Mucosa of stomach (tissue), 1 donor: Measurements from ENCODE around the gene ZNF622.

Source experiments
- H3K27me3 ChIP-seq: one replicate; pipeline ENCODE4 v1.7.0; 2013; ENCODE audit warnings: mild to moderate bottlenecking, low read length; ENCODE audit not compliant: control insufficient read depth, insufficient read depth
- H3K36me3 ChIP-seq: one replicate; pipeline ENCODE4 v1.7.0; 2013; ENCODE audit warnings: low read length; ENCODE audit not compliant: control insufficient read depth, insufficient read depth
- H3K4me1 ChIP-seq: one replicate; pipeline ENCODE4 v1.7.0; 2013; ENCODE audit warnings: mild to moderate bottlenecking, low read length; ENCODE audit not compliant: control insufficient read depth, insufficient read depth
- H3K4me3 ChIP-seq: one replicate; pipeline ENCODE4 v1.7.0; 2013; ENCODE audit warnings: low read length
- H3K9ac ChIP-seq: one replicate; pipeline ENCODE4 v1.7.0; 2013; ENCODE audit warnings: mild to moderate bottlenecking, low read length, moderate library complexity
- H3K9me3 ChIP-seq: one replicate; pipeline ENCODE4 v1.7.0; 2013; ENCODE audit warnings: mild to moderate bottlenecking, low read length, moderate library complexity; ENCODE audit not compliant: control insufficient read depth
- donor health status: Pancreatic carcinoma.

Gene ZNF622

DNA sequence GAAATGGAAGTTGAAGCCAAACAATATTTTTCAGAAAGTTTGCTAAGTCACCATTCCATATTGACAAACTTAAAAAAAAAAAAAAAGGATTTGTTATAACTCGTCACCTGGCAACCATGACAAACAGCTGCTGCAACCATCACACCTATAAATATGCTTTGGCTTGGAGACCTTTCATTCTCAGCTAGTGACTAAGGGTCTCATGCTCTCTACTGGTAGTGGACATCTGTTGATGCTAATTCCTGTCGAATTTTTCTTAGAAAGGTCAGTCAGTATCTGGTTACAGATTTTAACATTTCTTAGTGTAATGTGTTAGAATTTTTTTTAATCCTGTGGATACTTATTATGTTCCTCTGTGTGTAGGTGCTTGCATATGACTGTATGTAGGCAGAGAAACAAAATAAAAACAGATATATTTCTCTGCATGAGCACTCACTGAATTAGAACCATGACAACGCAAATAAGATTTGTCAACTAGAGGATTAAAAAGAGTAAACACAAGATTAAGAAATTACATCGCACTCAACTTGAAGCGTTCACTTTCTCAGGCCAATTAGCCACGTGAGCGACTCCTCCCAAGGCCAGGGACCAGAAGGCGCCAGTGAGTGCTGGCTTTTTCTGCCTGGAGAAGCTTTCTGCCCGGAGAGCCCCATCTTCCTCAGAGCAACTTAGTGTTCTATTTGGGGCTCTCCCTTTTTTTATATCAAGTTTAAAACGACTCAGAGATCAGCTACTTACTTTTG is 27.0 kb upstream of the ZNF622 start:
- no peaks in the 10 kb centered on the region for H3K36me3 ChIP-seq
- no peaks in the 10 kb centered on the region for H3K9me3 ChIP-seq
- H3K27me3 ChIP-seq = no peaks in the 10 kb centered on the region
- H3K4me3 ChIP-seq = no peak overlapping the region
- H3K9ac ChIP-seq = no peak overlapping the region
- peaks cover 27% of the 10 kb centered on the region for H3K4me1 ChIP-seq

DNA sequence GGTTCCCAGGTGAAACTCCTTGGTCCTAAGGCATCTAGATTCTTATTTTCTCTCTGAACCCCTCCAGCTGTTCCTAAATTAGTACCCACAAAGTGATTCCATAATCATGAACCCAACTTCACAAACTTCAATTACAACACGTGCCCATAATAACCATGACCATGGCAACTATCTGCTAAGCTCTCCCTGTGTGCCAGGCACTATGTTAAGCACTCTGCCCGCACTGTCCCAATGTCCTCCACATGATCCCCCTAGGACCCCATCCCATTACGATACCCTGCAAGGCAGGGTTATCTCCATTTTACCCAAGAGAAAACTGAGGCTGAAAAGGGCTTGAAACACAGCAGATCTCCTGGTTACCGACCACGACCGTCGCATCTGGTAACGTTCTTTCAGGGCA is 25.3 kb upstream of the ZNF622 start:
- no peaks in the 10 kb centered on the region for H3K9me3 ChIP-seq
- no peaks in the 10 kb centered on the region for H3K36me3 ChIP-seq
- no peaks in the 10 kb centered on the region for H3K27me3 ChIP-seq
- peaks cover 34% of the 10 kb centered on the region for H3K4me1 ChIP-seq
- no peak overlapping the region for H3K4me3 ChIP-seq
- no peak overlapping the region for H3K9ac ChIP-seq

DNA sequence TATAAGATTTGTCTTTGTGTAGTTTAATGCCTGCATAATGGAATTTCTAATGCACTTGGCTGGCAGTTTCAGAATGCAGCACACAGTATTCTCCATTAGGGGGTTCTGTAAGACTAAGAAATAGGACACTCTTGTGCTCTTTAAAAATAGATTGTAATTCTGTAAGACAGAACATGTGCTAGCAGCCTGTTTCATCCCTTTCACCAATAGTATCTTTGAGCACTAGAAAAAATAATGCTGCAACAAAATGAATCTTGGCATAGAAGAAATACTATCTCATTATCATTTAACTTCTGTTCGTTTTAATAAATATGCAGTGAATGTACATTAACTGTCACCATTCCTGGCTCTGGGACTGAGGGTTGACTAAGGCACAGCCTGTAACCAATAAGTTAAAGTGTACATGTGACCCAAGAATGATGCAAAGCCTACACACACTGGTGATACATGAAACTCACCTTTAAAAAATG is 23.8 kb upstream of the ZNF622 start:
- H3K4me1 ChIP-seq = peaks cover 34% of the 10 kb centered on the region
- no peaks in the 10 kb centered on the region for H3K27me3 ChIP-seq
- no peaks in the 10 kb centered on the region for H3K9me3 ChIP-seq
- no peaks in the 10 kb centered on the region for H3K36me3 ChIP-seq
- H3K4me3 ChIP-seq = no peak overlapping the region
- no peak overlapping the region for H3K9ac ChIP-seq

DNA sequence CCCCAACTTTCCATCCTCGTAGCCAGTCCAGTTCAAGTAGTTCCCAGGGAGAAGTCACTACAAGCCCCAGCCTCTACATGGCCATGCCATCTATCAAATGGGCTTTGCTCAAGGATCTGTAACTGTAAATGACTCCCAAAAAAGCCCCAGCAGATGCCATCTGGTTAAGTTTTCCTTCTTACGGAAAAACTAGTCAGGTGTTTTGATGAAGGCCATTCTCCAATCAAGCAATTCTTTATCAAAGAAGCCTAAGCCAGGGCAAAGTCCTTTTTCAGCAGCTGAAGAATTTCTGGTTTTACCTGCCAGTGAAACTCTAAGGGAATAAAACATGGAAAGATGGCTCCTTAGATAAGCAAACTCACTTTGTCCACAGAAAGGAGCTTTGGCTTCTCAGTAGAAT is 21.9 kb upstream of the ZNF622 start:
- no peaks in the 10 kb centered on the region for H3K27me3 ChIP-seq
- no peak overlapping the region for H3K4me3 ChIP-seq
- H3K4me1 ChIP-seq = peaks cover 20% of the 10 kb centered on the region
- H3K36me3 ChIP-seq = no peaks in the 10 kb centered on the region
- no peak overlapping the region for H3K9ac ChIP-seq
- H3K9me3 ChIP-seq = no peaks in the 10 kb centered on the region

DNA sequence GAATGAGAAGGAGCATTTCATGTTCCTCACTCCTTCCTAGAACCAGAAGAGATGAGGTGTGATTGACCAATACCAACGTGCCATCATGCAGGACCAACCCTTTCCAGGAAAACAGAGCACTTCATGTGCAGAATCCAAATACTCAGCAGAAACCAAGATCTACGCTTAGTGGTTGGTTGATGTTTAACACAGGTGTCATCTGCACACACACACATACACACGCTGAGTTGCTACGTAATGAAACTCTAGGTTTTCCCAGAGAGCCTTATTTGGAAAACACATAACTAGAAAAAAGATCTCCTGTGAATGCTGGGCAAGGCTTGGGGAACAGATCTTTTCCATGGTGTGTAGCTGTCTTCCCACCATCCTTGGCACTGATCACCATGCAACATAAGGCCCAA is 21.1 kb upstream of the ZNF622 start:
- Histone ChIP-seq H3K4me1 (peaks cover 15% of the 10 kb centered on the region), H3K36me3 (no peaks in the 10 kb centered on the region), H3K9ac (no peak overlapping the region), H3K9me3 (no peaks in the 10 kb centered on the region), H3K4me3 (no peak overlapping the region), H3K27me3 (no peaks in the 10 kb centered on the region)

DNA sequence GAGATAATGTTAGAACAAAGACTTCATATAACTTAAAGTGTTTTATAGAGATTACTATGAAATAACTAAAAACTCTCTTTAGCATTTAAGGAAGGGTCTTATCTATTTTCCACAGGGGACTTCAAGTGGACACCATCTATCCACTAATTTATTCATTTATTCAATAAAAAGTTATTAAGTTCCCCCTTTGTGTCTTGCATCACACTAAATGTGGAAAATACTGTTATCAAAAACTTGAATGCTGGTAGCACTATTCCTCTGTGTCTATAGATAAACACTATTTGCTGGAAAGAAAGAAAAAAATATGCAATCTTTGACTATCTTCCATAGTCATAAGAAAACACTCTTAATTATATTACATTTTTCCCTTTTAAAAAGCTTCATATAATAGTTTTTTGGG is 20.1 kb upstream of the ZNF622 start:
- Histone ChIP-seq H3K27me3 (no peaks in the 10 kb centered on the region), H3K9me3 (no peaks in the 10 kb centered on the region), H3K9ac (no peak overlapping the region), H3K4me3 (no peak overlapping the region), H3K4me1 (peaks cover 15% of the 10 kb centered on the region), H3K36me3 (no peaks in the 10 kb centered on the region)

DNA sequence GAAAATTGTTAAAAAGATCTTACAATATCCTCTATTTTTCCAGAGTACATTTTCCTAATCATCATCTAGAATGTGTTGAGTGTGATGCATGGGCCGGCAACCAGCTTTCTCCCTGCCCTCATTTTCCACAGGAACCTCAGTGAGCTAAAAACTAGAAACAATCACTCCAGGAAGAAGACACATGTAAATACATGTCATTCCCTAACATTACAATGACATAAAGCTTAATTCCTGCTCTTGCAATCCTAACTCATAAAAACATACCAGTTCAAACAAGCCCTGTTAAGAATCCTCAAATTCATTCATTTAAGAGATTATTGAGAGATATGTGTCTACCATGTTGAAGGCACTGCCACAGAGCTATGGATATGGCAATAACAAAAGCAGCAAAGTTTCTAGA is 18.5 kb upstream of the ZNF622 start:
- H3K4me3 ChIP-seq = no peak overlapping the region
- no peaks in the 10 kb centered on the region for H3K36me3 ChIP-seq
- H3K9ac ChIP-seq = no peak overlapping the region
- H3K9me3 ChIP-seq = no peaks in the 10 kb centered on the region
- no peaks in the 10 kb centered on the region for H3K27me3 ChIP-seq
- peaks cover 15% of the 10 kb centered on the region for H3K4me1 ChIP-seq

DNA sequence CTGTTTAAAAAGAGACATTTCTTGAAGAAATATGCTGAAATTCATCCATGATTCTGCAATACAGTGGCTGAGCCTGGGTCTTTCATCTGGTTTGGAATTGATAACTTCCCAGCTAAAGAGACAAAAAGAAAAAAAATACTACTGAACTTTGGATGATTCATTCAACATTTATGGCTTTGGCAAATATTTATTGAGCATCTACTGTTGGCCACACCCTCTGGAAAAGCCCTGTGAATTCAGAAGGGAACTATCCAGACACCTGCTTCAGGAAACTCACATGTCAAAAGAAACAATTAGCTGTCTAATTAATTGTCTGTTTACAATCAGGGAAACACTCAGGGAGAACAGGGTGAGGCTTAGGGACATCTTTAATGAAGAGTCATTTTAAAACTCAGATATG is 17.8 kb upstream of the ZNF622 start:
- Histone ChIP-seq H3K9me3 (no peaks in the 10 kb centered on the region), H3K36me3 (no peaks in the 10 kb centered on the region), H3K4me1 (peaks cover 15% of the 10 kb centered on the region), H3K27me3 (no peaks in the 10 kb centered on the region), H3K9ac (no peak overlapping the region), H3K4me3 (no peak overlapping the region)

DNA sequence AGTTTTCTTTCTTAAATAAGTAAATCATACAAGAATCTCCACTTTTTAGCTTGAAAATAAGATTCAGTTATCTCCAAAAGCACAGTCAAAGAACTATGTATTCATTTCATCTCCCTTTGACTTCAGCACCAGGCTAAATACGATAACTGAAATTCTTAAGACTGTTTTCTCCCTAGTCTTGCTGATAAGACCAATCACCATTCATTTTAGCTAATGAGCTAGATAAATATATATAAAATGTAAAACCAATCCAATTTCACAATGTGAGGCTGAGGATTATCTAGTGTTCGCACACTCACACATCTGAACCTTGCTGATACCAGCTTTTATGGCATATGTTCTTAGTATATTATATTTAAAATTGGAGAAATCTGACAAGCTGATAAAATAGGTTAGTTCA is 17.3 kb upstream of the ZNF622 start:
- Histone ChIP-seq H3K9me3 (no peaks in the 10 kb centered on the region), H3K36me3 (no peaks in the 10 kb centered on the region), H3K27me3 (no peaks in the 10 kb centered on the region), H3K4me3 (no peak overlapping the region), H3K9ac (no peak overlapping the region), H3K4me1 (peaks cover 10% of the 10 kb centered on the region)

DNA sequence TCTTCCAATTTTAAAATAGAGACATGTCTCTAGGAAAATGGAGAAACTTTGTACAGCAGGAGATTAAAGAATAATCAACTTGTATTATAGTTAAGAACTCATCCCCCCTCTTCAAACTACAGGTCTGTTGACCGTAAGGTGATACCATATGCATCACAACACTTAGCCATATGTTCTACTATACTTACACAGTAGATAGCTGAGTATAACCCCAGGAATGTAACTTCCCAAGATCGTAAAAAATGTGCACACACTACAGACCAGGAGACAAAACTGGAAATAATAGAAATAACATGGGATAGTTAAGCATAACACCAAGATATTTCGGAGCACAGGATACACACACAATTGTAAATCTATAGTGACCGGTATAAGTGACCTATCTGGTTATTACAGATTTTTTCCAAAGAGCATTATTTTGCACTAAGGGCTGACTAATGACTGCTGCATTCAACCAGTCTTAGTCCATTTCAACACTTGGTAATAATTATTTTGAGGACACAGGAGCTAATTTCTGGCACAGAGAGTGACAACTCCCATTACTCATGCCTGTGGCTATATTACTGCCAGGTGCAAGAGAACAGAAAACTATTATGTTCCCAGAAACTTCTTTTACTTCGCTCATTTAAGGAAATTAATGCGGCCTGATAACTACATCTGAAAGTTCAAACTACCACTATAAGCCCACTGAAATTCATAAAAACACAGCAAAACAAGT is 15.4 kb upstream of the ZNF622 start:
- Histone ChIP-seq H3K27me3 (no peaks in the 10 kb centered on the region), H3K36me3 (no peaks in the 10 kb centered on the region), H3K4me1 (no peaks in the 10 kb centered on the region), H3K9me3 (no peaks in the 10 kb centered on the region), H3K4me3 (no peak overlapping the region), H3K9ac (no peak overlapping the region)

DNA sequence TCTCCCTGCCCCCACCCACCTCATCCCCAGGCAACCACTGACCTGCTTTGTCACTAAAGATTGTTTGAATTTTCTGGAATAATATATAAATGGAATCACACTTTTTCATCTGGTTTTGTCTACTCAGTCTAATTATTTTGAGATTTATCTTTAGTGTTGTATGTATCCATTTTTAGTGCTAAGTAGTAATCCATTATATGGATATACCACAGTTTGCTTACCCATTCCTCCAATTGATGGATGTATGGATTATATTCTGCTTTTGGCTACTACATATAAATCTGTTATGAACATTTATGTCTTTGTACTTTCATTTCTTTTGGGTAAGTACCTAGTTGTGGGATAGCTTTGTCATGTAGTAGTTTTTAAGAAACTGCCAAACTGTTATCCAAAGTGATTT is 14.5 kb upstream of the ZNF622 start:
- peaks cover 3% of the 10 kb centered on the region for H3K4me1 ChIP-seq
- no peaks in the 10 kb centered on the region for H3K36me3 ChIP-seq

DNA sequence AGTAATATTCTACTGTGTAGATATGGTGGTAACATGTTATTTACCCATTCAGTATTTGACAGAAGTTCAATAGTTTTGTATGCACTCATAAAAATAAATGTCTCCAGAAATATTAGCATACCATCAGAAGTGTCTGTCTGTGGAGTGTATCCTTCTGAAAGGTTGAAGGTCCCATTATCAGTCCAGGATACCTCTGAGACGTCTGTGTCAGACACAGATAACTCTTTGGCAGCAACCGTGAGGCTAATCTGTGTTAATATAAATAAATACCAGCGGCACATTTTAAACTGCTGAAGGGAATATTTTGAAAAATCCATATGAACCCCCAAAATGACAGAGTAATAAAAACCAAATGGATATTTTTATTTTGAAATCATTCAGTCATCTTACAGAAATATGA is 11.9 kb upstream of the ZNF622 start:
- H3K27me3 ChIP-seq = no peaks in the 10 kb centered on the region
- H3K9me3 ChIP-seq = no peaks in the 10 kb centered on the region
- peaks cover 7% of the 10 kb centered on the region for H3K4me1 ChIP-seq
- H3K4me3 ChIP-seq = no peak overlapping the region
- no peaks in the 10 kb centered on the region for H3K36me3 ChIP-seq
- no peak overlapping the region for H3K9ac ChIP-seq

More for the DNA sequence above, 14.5 kb upstream of the ZNF622 start:
- H3K9ac ChIP-seq = no peak overlapping the region
- H3K4me3 ChIP-seq = no peak overlapping the region
- no peaks in the 10 kb centered on the region for H3K9me3 ChIP-seq
- H3K27me3 ChIP-seq = no peaks in the 10 kb centered on the region
